DMS 273 treated with DMSO at 0.1 percent for 48 hours (cell line): Measurements from ENCODE around the gene OCSTAMP.

Experiments used
- DNase-seq: peaks from one replicate; lab custom pipeline; 2025; lab: John Stamatoyannopoulos, UW

Gene OCSTAMP

GRCh38 chr20:46550461-46550860 lies at the start of gene OCSTAMP:
OCSTAMP (minus strand) TSS chr20:46550654; CDS start chr20:46550560, 94 bp downstream.
- no peak for DNase-seq

GRCh38 chr20:46599227-46599987 lies 49.0 kb upstream of the OCSTAMP start:
- DNase-seq, result no peak

- no peak for DNase-seq
Measured at GRCh38 chr20:46595933-46596332, 45.5 kb upstream of the OCSTAMP start.

GRCh38 chr20:46594725-46595124 lies 44.3 kb upstream of the OCSTAMP start:
- no peak for DNase-seq

- no peak for DNase-seq
Measured at GRCh38 chr20:46592580-46593362, 42.3 kb upstream of the OCSTAMP start.

- no peak for DNase-seq
Measured at GRCh38 chr20:46590443-46590842, 40.0 kb upstream of the OCSTAMP start.

GRCh38 chr20:46588532-46589511 lies 38.4 kb upstream of the OCSTAMP start:
- no peak for DNase-seq

- DNase-seq, result no peak
Measured at GRCh38 chr20:46587986-46588385, 37.5 kb upstream of the OCSTAMP start.

GRCh38 chr20:46586724-46587123 lies 36.3 kb upstream of the OCSTAMP start:
- no peak for DNase-seq

- DNase-seq, result no peak
Measured at GRCh38 chr20:46584508-46584907, 34.1 kb upstream of the OCSTAMP start.

- no peak for DNase-seq
Measured at GRCh38 chr20:46583411-46584214, 33.2 kb upstream of the OCSTAMP start.

GRCh38 chr20:46582648-46583047 lies 32.2 kb upstream of the OCSTAMP start:
- no peak for DNase-seq

- no peak for DNase-seq
Measured at GRCh38 chr20:46581391-46581790, 30.9 kb upstream of the OCSTAMP start.

GRCh38 chr20:46580613-46581205 lies 30.3 kb upstream of the OCSTAMP start:
- DNase-seq, result no peak

GRCh38 chr20:46578745-46579144 lies 28.3 kb upstream of the OCSTAMP start:
- no peak for DNase-seq

GRCh38 chr20:46576774-46577395 lies 26.4 kb upstream of the OCSTAMP start:
- no peak for DNase-seq

- DNase-seq, result no peak
Measured at GRCh38 chr20:46575937-46576461, 25.5 kb upstream of the OCSTAMP start.

- DNase-seq, result no peak
Measured at GRCh38 chr20:46575394-46575793, 24.9 kb upstream of the OCSTAMP start.

- no peak for DNase-seq
Measured at GRCh38 chr20:46573788-46574584, 23.5 kb upstream of the OCSTAMP start.
